NCI-H2227 (cell line): ENCODE measurements around the gene SAMD7.

Source experiments
- DNase-seq: peaks from one replicate; lab custom pipeline; 2025; ENCODE audit not compliant: unreplicated experiment; lab: John Stamatoyannopoulos, UW

The SAMD7 gene

GRCh38 chr3:169965562-169966427, 54.4 kb downstream of the SAMD7 start:
- peak; percentile 64 for DNase-seq

- DNase-seq, result peak; percentile 97
Measured at GRCh38 chr3:169966428-169966950, 55.1 kb downstream of the SAMD7 start, which contains the start of gene SEC62. SEC62 (plus strand) TSS chr3:169966807; CDS start chr3:169966823, 16 bp downstream.

GRCh38 chr3:169966951-169967915, 55.9 kb downstream of the SAMD7 start:
- peak; percentile 81 for DNase-seq

- no peak for DNase-seq
Measured at GRCh38 chr3:169968224-169968885, 57.0 kb downstream of the SAMD7 start.

GRCh38 chr3:169969174-169970095, 58.1 kb downstream of the SAMD7 start:
- DNase-seq, result no peak

- DNase-seq, result no peak
Measured at GRCh38 chr3:169970847-169971246, 59.5 kb downstream of the SAMD7 start.

GRCh38 chr3:169971522-169971921, 60.1 kb downstream of the SAMD7 start:
- DNase-seq, result no peak

- DNase-seq, result no peak
Measured at GRCh38 chr3:169980055-169980454, 68.7 kb downstream of the SAMD7 start.

GRCh38 chr3:169984292-169984691, 72.9 kb downstream of the SAMD7 start:
- no peak for DNase-seq
